HTR-8/SVneo (cell line): ENCODE results near the gene MYPN.
"Not testable (repeated sequence)": the region's sequence is repeated elsewhere in the genome, so short reads cannot be mapped to it uniquely, and the experiment has no call there.

Experiments
- DNase-seq: peaks from one replicate; pipeline ENCODE4 v3.0.0; 2011; ENCODE audit warnings: low spot score, mixed read lengths; ENCODE audit not compliant: insufficient read length
- FAIRE-seq: peaks from 2 replicates; lab custom pipeline; 2011; peaks lifted over from hg19 to GRCh38; lab: Jason Lieb, UNC

The MYPN gene

GRCh38 chr10:68166871-68167585, 57.7 kb downstream of the MYPN start:
- no peak for FAIRE-seq
- DNase-seq: no peak

GRCh38 chr10:68167586-68168189, 58.4 kb downstream of the MYPN start:
- FAIRE-seq (no peak), DNase-seq (no peak)

GRCh38 chr10:68171539-68172080, 62.3 kb downstream of the MYPN start:
- FAIRE-seq: no peak

GRCh38 chr10:68172324-68172723, 63.0 kb downstream of the MYPN start:
- FAIRE-seq (no peak), DNase-seq (no peak)

More at GRCh38 chr10:68171539-68172080, 62.3 kb downstream of the MYPN start:
- no peak for DNase-seq

GRCh38 chr10:68175949-68176348, 66.7 kb downstream of the MYPN start:
- no peak for DNase-seq

GRCh38 chr10:68176797-68177196, 67.5 kb downstream of the MYPN start:
- DNase-seq (no peak), FAIRE-seq (no peak)

More at GRCh38 chr10:68175949-68176348, 66.7 kb downstream of the MYPN start:
- FAIRE-seq: no peak

GRCh38 chr10:68178592-68178991, 69.3 kb downstream of the MYPN start:
- no peak for DNase-seq
- no peak for FAIRE-seq

- no peak for FAIRE-seq
- DNase-seq: no peak
These were observed 69.7 kb downstream of the MYPN start for GRCh38 chr10:68179016-68179415.

GRCh38 chr10:68180490-68180889, 71.2 kb downstream of the MYPN start:
- DNase-seq (no peak), FAIRE-seq (no peak)

GRCh38 chr10:68184546-68184945, 75.3 kb downstream of the MYPN start:
- FAIRE-seq (no peak), DNase-seq (no peak)

- DNase-seq (no peak), FAIRE-seq (no peak)
These were observed 75.8 kb downstream of the MYPN start for GRCh38 chr10:68185085-68185484.

- DNase-seq (no peak), FAIRE-seq (no peak)
These were observed 79.5 kb downstream of the MYPN start for GRCh38 chr10:68188835-68189234.

- FAIRE-seq: no peak
- no peak for DNase-seq
These were observed 82.8 kb downstream of the MYPN start for GRCh38 chr10:68192113-68192512.

- DNase-seq: no peak
- FAIRE-seq: peak; percentile 4
These were observed 85.0 kb downstream of the MYPN start for GRCh38 chr10:68194290-68194689.

- not testable (repeated sequence) for DNase-seq
- FAIRE-seq: peak; percentile 31
These were observed 86.5 kb downstream of the MYPN start for GRCh38 chr10:68195776-68196175.

- no peak for FAIRE-seq
- DNase-seq: no peak
These were observed 87.4 kb downstream of the MYPN start for GRCh38 chr10:68196701-68197100.

GRCh38 chr10:68202960-68203353, 93.7 kb downstream of the MYPN start:
- FAIRE-seq: no peak
- peak; percentile 48 for DNase-seq

GRCh38 chr10:68208424-68209042, 99.2 kb downstream of the MYPN start:
- DNase-seq: peak; percentile 73
- no peak for FAIRE-seq

- FAIRE-seq: no peak
- no peak for DNase-seq
These were observed 102.4 kb downstream of the MYPN start for GRCh38 chr10:68211669-68212068.

GRCh38 chr10:68212721-68213352, 103.5 kb downstream of the MYPN start:
- DNase-seq: peak; percentile 53

GRCh38 chr10:68218786-68219185, 109.5 kb downstream of the MYPN start:
- DNase-seq (no peak), FAIRE-seq (no peak)

More at GRCh38 chr10:68212721-68213352, 103.5 kb downstream of the MYPN start:
- no peak for FAIRE-seq
